Ovary (tissue), 9 donors: ENCODE data around the gene DERL2. TPM values are rescaled to one million over a fixed set of nuclear protein-coding genes. Genes with fewer than 3 reads are reported as not detected.

Source experiments
- DNase-seq, 5 donors: peaks; one replicate each; pipeline ENCODE4 v3.0.0-alpha.2; 2019 to 2020
- H3K27ac ChIP-seq, 2 donors: fragments of 200-600 bp; one replicate each; pipeline versions ENCODE4 v1.5.1 to v1.8.0; 2019 to 2022
- H3K27me3 ChIP-seq: fragments of 200-600 bp; one replicate; pipeline ENCODE4 v1.8.0; 2022
- H3K36me3 ChIP-seq: fragments of 200-600 bp; sonication (generic); one replicate; pipeline ENCODE4 v1.5.1; 2019
- H3K4me1 ChIP-seq: one replicate; pipeline ENCODE4 v1.8.1; 2013; ENCODE audit warnings: mild to moderate bottlenecking, moderate library complexity; ENCODE audit not compliant: insufficient read depth
- H3K4me3 ChIP-seq: fragments of 200-600 bp; sonication (generic); one replicate; pipeline ENCODE4 v1.5.1; 2017
- H3K9me3 ChIP-seq, 2 donors: fragments of 200-600 bp in 1 of 2; sonication (generic) in 1 of 2; one replicate each; pipeline versions ENCODE4 v1.5.1 to v1.8.1; 2013 to 2019; ENCODE audit warnings: mild to moderate bottlenecking in 1 of 2, moderate library complexity in 1 of 2
- CTCF ChIP-seq, 3 donors: fragments of 450-650 bp in 2 of 3; fragments of 200-600 bp in 1 of 3; IDR thresholded peaks; one replicate each; pipeline versions ENCODE4 v1.5.1 to v1.8.0; 2016 to 2022; ENCODE audit warnings: antibody characterized with exemption in 3 of 3, mild to moderate bottlenecking in 1 of 3
- EP300 ChIP-seq: sonication (generic); formaldehyde crosslinking; IDR thresholded peaks from one replicate; pipeline ENCODE4 v1.6.1; 2017; ENCODE audit warnings: antibody characterized with exemption
- POLR2A ChIP-seq: fragments of 450-650 bp; IDR thresholded peaks from one replicate; pipeline ENCODE4 v1.6.1; 2017; ENCODE audit warnings: antibody characterized with exemption, mild to moderate bottlenecking, moderate library complexity
- WGBS, 3 donors: extraction: QIAGEN DNeasy Blood & Tissue Kit in 1 of 3; methylation state at CpG; one replicate each; pipeline versions ENCODE4 v1.1.5 to v1.1.7; 2013 to 2017; 5-methylcytosine and 5-hydroxymethylcytosine counted together
- intact Hi-C, 4 donors: fragments of 100-400 bp; cut with DNase I; formaldehyde crosslinking; loops; one replicate each; pipeline versions ENCODE4 v1.11.0 to v1.15.1; 2022 to 2023
- polyA plus RNA-seq, 2 donors: library from polyadenylated mRNA; stranded (reverse); fragments of 200-250 nt in 1 of 2; fragments of 350-450 nt in 1 of 2; fragmentation: Illumina TruSeq in 1 of 2; extraction: RNeasy Lipid Tissue Mini Kit (QIAGEN cat#74804) in 1 of 2; gene quantifications; one replicate each; pipeline ENCODE4 v1.2.3, GENCODE V29; 2013 to 2014
- total RNA-seq, 7 donors: library from RNA; depleted of rRNA in 2 of 7; stranded (reverse); fragments of >200 nt in 2 of 7; fragmentation: NEBNext Ultra II Directional in 3 of 7; extraction: Animal tissue kit (Norgen Biotek cat#: 25700) in 3 of 7; gene quantifications; one replicate each; pipeline versions ENCODE4 v1.1.0 to v1.2.4, GENCODE V29; 2016 to 2023
- donor health status: DM: no; HTN: no; CAD: no; lungs with moderate emphysema.
- donor health status: DM: no; HTN: no; CAD: no.
- donor health status: Bipolar disorder and iron deficiency.
- donor health status: DM: yes; HTN: yes; CAD: no.
- donor health status: DM: no; HTN: no; CAD: no.
- donor health status: DM: yes; HTN: yes; CAD: no.

Gene DERL2
- total and polyA plus RNA-seq, 9 donors, result 15.1 to 68.6 (median 51.2) TPM

DNA sequence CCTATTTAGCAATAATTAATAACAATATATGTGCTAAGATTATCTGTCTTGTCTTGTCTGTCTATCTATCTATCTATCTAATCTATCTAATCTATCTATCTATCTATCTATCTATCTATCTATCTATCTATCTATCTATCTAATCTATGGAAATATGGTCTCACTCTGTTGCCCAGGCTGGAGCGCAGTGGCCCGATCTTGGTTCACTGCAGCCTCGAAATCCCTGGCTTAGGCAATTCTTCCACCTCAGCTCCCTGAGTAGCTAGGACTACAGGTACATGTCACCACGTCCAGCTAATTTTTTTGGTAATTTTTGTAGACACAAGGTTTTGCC, 45.1 kb upstream of the DERL2 start:
- TF ChIP-seq EP300 (no peak), POLR2A (no peak)
- intact Hi-C loops, result no loop called here
- H3K4me1 ChIP-seq, result no peaks in the 10 kb centered on the region
- H3K27ac ChIP-seq, result no peak overlapping the region
- WGBS, 3 donors, result 90 to 92% (median 90%) methylated on average over 4 of the region's 4 CpGs
- no peak for DNase-seq
- no peaks in the 10 kb centered on the region for H3K36me3 ChIP-seq
- H3K27me3 ChIP-seq, result no peaks in the 10 kb centered on the region
- H3K9me3 ChIP-seq, result no peaks in the 10 kb centered on the region
- no peak overlapping the region for H3K4me3 ChIP-seq

GRCh38 chr17:5530265-5531084, 44.5 kb upstream of the DERL2 start:
- Histone ChIP-seq H3K36me3 (no peaks in the 10 kb centered on the region), H3K9me3 (no peaks in the 10 kb centered on the region), H3K27ac (no peak overlapping the region), H3K4me3 (no peak overlapping the region), H3K4me1 (no peaks in the 10 kb centered on the region), H3K27me3 (no peaks in the 10 kb centered on the region)
- DNase-seq, result no peak
- intact Hi-C loops, result no loop called here
- no peak for TF ChIP-seq POLR2A
- TF ChIP-seq CTCF (IDR thresholded peaks at IDR 0.05), result no peak
- no peak for TF ChIP-seq EP300
- 56 to 73% (median 58%) methylated on average over 12 of the region's 12 CpGs for WGBS, 3 donors

GRCh38 chr17:5527601-5528250, 41.7 kb upstream of the DERL2 start:
- no peak overlapping the region for H3K27ac ChIP-seq
- no peaks in the 10 kb centered on the region for H3K27me3 ChIP-seq
- no peaks in the 10 kb centered on the region for H3K36me3 ChIP-seq
- intact Hi-C loops, result no loop called here
- H3K9me3 ChIP-seq, result no peaks in the 10 kb centered on the region
- no peaks in the 10 kb centered on the region for H3K4me1 ChIP-seq
- DNase-seq, result no peak
- no peak for TF ChIP-seq POLR2A
- no peak for TF ChIP-seq CTCF (IDR thresholded peaks at IDR 0.05)
- no peak for TF ChIP-seq EP300
- no peak overlapping the region for H3K4me3 ChIP-seq
- WGBS, 3 donors, result 82 to 86% (median 85%) methylated on average over 9 of the region's 9 CpGs

- DNase-seq, result no peak
- TF ChIP-seq POLR2A, result no peak
- no peak for TF ChIP-seq EP300
- TF ChIP-seq CTCF (IDR thresholded peaks at IDR 0.05), result no peak
- WGBS, 3 donors, result 49 to 57% (median 53%) methylated on average over 13 to 14 of the region's 14 CpGs
- intact Hi-C loops, result no loop called here
- H3K27me3 ChIP-seq, result no peaks in the 10 kb centered on the region
- H3K9me3 ChIP-seq, result no peaks in the 10 kb centered on the region
- no peak overlapping the region for H3K27ac ChIP-seq
- H3K4me3 ChIP-seq, result no peak overlapping the region
- H3K36me3 ChIP-seq, result no peaks in the 10 kb centered on the region
- H3K4me1 ChIP-seq, result no peaks in the 10 kb centered on the region
These were observed 41.0 kb upstream of the DERL2 start for GRCh38 chr17:5526821-5527598.
